GM19438 (cell line): ENCODE data around the gene PDGFB.

Experiments used
- ATAC-seq: cut with Tn5 transposase; IDR thresholded peaks from one replicate; pipeline ENCODE4 v1.9.1; 2021; ENCODE audit warnings: low read depth; ENCODE audit not compliant: unreplicated experiment

Gene PDGFB

GRCh38 chr22:39244496-39245129 lies at the start of gene PDGFB:
Gene PDGFB (minus strand): TSS chr22:39244982. CDS start chr22:39243963, 1,019 bp downstream.
- no peak for ATAC-seq

GRCh38 chr22:39293766-39294368 lies 49.1 kb upstream of the PDGFB start:
- no peak for ATAC-seq

GRCh38 chr22:39292561-39293074 lies 47.8 kb upstream of the PDGFB start:
- no peak for ATAC-seq

- ATAC-seq = no peak
Measured at GRCh38 chr22:39292031-39292462, 47.3 kb upstream of the PDGFB start.

GRCh38 chr22:39291523-39291922 lies 46.7 kb upstream of the PDGFB start:
- ATAC-seq = no peak

GRCh38 chr22:39290724-39291161 lies 46.0 kb upstream of the PDGFB start:
- no peak for ATAC-seq

- no peak for ATAC-seq
Measured at GRCh38 chr22:39289975-39290720, 45.4 kb upstream of the PDGFB start.

- ATAC-seq = no peak
Measured at GRCh38 chr22:39289533-39289932, 44.8 kb upstream of the PDGFB start.

GRCh38 chr22:39288135-39288898 lies 43.5 kb upstream of the PDGFB start:
- ATAC-seq = no peak

GRCh38 chr22:39287076-39287725 lies 42.4 kb upstream of the PDGFB start:
- no peak for ATAC-seq

- no peak for ATAC-seq
Measured at GRCh38 chr22:39284983-39285382, 40.2 kb upstream of the PDGFB start.

- ATAC-seq = no peak
Measured at GRCh38 chr22:39284142-39284980, 39.6 kb upstream of the PDGFB start.

GRCh38 chr22:39283322-39284141 lies 38.8 kb upstream of the PDGFB start:
- ATAC-seq = no peak

GRCh38 chr22:39282645-39283321 lies 38.0 kb upstream of the PDGFB start:
- no peak for ATAC-seq

GRCh38 chr22:39281126-39281525 lies 36.3 kb upstream of the PDGFB start:
- no peak for ATAC-seq

- no peak for ATAC-seq
Measured at GRCh38 chr22:39280250-39280649, 35.5 kb upstream of the PDGFB start.

- no peak for ATAC-seq
Measured at GRCh38 chr22:39279170-39279850, 34.5 kb upstream of the PDGFB start.
